ENCODE measurements around the gene ADAT1. TPM values are rescaled to one million over a fixed set of nuclear protein-coding genes. Genes with fewer than 3 reads are reported as not detected.
"Not testable (repeated sequence)": the region's sequence is repeated elsewhere in the genome, so short reads cannot be mapped to it uniquely, and the experiment has no call there.

Gene ADAT1
- total RNA-seq, 1 donor, result 52.5 TPM

DNA sequence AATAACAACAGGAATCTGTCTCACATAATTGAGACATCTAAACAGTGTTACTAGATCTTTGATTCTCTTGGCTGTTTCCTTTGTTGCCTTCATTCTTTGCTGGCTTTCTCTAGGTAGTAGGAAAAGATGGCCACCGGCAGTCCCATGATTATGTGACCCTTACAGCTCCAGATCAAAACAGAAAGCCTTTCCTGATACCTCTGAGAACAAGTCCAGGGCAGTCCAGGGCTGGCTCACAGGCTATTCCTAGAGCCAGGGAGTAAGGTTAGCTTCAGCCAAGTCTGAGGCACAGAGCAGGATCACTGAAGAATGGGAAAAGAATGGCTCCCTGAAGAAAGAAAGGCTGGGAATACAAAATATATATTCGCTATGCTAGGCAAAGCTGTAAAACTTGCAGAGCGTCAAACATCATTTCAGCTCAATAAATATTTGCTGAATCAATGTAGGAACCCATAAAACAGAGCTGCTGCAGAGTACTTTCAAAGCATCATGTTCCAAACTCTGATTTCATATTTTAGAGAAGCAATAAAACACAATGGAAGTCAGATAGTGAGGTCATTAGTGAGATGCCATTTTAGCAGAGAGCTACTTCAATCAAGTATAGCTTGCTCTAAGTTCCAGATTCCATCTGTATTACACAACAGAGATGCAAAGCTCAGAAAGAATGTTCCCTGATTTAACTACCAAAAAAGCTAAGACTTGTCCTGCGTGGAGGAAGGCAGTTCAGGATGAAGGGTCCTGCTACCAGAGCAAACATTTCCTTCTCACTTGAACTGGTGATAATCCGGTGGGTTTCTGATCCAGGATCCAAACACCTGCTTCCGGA is 23.4 kb downstream of the ADAT1 start:
- Histone ChIP-seq H3K4me3 (ENCODE audit: low read length) (no peak overlapping the region), H3K9me3 (ENCODE audit: low read depth, low read length) (peaks cover 6% of the 10 kb centered on the region), H3K4me1 (ENCODE audit: insufficient read depth, low read length) (no peaks in the 10 kb centered on the region), H3K27me3 (ENCODE audit: insufficient read depth, low read length) (no peaks in the 10 kb centered on the region)

GRCh38 chr16:75593825-75594820 is 29.0 kb downstream of the ADAT1 start:
- Histone ChIP-seq H3K27me3 (ENCODE audit: insufficient read depth, low read length) (no peaks in the 10 kb centered on the region), H3K4me1 (ENCODE audit: insufficient read depth, low read length) (peaks cover 8% of the 10 kb centered on the region), H3K4me3 (ENCODE audit: low read length) (no peak overlapping the region), H3K9me3 (ENCODE audit: low read depth, low read length) (no peaks in the 10 kb centered on the region)

DNA sequence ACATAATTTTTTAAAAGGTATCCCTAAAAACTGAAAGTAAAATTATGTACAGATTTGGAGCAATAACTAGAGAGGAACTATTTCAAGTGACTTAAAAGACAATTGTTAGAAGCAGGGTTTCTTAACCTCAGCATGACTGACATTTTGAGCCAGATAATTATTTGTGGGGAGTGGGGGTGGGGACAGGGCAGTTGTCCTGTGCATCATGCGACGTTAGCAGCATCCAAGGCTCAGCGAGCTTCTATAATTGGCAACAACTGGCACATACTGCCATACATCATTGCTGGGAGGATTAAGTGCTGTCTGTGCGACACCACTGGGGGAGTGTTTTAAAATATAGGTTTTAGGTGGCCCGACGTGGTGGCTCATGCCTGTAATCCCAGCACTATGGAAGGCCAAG is 29.8 kb downstream of the ADAT1 start:
- Histone ChIP-seq H3K9me3 (ENCODE audit: low read depth, low read length) (no peaks in the 10 kb centered on the region), H3K27me3 (ENCODE audit: insufficient read depth, low read length) (no peaks in the 10 kb centered on the region), H3K4me1 (ENCODE audit: insufficient read depth, low read length) (peaks cover 8% of the 10 kb centered on the region), H3K4me3 (ENCODE audit: low read length) (no peak overlapping the region)

DNA sequence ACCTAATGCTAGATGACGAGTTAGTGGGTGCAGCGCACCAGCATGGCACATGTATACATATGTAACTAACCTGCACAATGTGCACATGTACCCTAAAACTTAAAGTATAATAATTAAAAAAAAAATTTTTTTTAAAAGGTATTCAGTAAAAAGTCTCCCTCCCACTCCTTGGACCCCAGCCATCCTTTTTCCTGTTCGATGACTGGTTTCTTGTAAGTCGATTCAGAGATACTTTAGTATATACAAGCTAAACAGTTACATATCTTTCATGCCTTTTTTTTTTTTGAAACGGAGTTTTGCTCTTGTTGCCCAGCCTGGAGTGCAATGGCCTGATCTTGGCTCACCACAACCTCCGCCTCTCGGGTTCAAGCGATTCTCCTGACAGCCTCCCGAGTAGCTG is 31.2 kb downstream of the ADAT1 start:
- not testable (repeated sequence) for H3K4me3 ChIP-seq (ENCODE audit: low read length); H3K4me1 ChIP-seq (ENCODE audit: insufficient read depth, low read length); H3K27me3 ChIP-seq (ENCODE audit: insufficient read depth, low read length); H3K9me3 ChIP-seq (ENCODE audit: low read depth, low read length)

DNA sequence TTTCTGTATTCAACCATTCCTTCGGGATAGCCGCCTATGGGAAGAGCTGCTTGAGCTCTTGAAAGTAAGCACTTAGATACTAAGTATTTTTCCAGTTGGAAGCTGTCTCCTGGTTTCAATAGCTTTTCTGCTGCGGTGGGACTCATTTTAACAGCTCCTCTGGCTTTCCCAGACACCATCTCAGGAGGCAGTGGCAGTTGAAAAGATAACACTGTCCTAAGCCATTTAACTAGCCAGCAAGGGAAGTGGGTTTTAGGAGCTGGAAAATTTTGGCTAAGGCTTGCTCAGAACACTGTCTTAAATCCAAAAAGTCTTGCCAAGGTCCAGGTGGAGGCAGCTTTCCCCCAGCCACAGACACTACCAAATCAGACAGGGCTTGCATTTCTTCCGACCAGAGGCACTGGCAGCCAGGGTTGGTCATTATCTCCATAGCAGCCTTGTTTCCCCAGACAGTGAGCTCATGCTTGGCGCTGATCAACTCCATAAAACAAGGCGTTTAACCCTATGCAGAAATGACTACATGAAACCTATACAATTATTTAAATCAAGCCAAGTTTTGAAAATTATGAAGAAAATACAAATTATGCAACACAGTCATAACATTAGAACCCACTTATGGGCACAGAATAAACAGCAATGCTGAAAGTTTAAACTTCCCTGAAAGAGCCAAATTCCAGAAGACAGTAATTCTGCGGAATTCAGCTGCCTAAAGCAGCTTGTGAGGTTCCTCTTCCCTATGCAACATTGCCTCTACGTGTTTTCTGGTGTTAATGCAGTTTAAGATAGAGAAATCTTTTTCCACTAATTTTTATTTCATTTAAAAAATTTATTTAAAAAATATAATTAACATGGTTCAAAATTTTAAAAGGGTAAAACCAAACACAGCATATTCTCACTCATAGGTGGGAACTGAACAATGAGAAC is 31.9 kb downstream of the ADAT1 start:
- Histone ChIP-seq H3K9me3 (ENCODE audit: low read depth, low read length) (no peaks in the 10 kb centered on the region), H3K4me1 (ENCODE audit: insufficient read depth, low read length) (peaks cover 8% of the 10 kb centered on the region), H3K4me3 (ENCODE audit: low read length) (no peak overlapping the region), H3K27me3 (ENCODE audit: insufficient read depth, low read length) (no peaks in the 10 kb centered on the region)

DNA sequence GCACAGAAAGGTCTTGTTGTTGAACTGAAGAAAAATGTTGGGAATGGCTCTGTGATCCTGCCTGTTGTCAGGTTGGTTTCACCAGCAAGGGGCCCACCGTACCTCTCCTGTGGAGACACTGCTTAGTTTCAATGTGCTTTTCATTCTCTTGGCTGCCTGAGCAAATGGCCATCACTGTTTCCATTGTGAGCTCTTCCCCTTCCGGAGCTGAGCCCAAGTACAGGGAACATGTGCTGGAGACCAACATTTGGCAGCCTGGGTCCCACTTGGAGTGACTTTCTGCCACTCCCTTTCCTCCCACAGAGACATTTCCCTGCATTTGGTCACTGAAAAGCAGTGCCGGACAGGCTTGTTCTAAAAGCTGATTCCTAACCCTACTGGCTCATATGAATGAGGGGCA is 33.8 kb downstream of the ADAT1 start:
- no peaks in the 10 kb centered on the region for H3K27me3 ChIP-seq (ENCODE audit: insufficient read depth, low read length)

DNA sequence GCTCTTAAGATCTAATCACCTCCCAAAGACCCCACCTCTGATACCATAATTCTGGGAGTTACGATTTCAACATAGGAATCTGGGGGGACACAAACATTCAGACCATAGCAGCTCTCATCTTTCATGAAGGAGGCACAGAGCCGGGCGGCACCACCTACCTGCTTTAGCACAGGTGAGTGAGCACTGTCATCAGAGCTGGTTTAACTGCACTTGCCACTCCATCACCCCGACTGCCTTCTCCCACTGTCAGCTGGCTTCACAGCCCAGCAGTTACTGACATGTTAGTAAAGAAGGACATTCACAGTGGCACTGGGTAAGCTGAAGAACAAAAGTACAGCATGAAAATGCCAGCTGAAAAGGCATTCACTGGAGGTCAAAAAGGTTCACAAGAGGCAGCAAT is 34.4 kb downstream of the ADAT1 start:
- H3K4me1 ChIP-seq (ENCODE audit: insufficient read depth, low read length), result peaks cover 10% of the 10 kb centered on the region
- H3K4me3 ChIP-seq (ENCODE audit: low read length), result no peak overlapping the region
- H3K27me3 ChIP-seq (ENCODE audit: insufficient read depth, low read length), result no peaks in the 10 kb centered on the region
- H3K9me3 ChIP-seq (ENCODE audit: low read depth, low read length), result no peaks in the 10 kb centered on the region

More for the DNA sequence above, 33.8 kb downstream of the ADAT1 start:
- H3K4me3 ChIP-seq (ENCODE audit: low read length), result no peak overlapping the region
- H3K9me3 ChIP-seq (ENCODE audit: low read depth, low read length), result no peaks in the 10 kb centered on the region
- H3K4me1 ChIP-seq (ENCODE audit: insufficient read depth, low read length), result peaks cover 10% of the 10 kb centered on the region

- Histone ChIP-seq H3K4me1 (ENCODE audit: insufficient read depth, low read length) (peaks cover 11% of the 10 kb centered on the region), H3K4me3 (ENCODE audit: low read length) (no peak overlapping the region), H3K9me3 (ENCODE audit: low read depth, low read length) (no peaks in the 10 kb centered on the region), H3K27me3 (ENCODE audit: insufficient read depth, low read length) (no peaks in the 10 kb centered on the region)
Observed at GRCh38 chr16:75584108-75584507, 39.0 kb downstream of the ADAT1 start.

- Histone ChIP-seq H3K4me1 (ENCODE audit: insufficient read depth, low read length) (peaks cover 6% of the 10 kb centered on the region), H3K9me3 (ENCODE audit: low read depth, low read length) (no peaks in the 10 kb centered on the region), H3K4me3 (ENCODE audit: low read length) (no peak overlapping the region), H3K27me3 (ENCODE audit: insufficient read depth, low read length) (no peaks in the 10 kb centered on the region)
Observed at GRCh38 chr16:75579281-75579834, 43.7 kb downstream of the ADAT1 start.

DNA sequence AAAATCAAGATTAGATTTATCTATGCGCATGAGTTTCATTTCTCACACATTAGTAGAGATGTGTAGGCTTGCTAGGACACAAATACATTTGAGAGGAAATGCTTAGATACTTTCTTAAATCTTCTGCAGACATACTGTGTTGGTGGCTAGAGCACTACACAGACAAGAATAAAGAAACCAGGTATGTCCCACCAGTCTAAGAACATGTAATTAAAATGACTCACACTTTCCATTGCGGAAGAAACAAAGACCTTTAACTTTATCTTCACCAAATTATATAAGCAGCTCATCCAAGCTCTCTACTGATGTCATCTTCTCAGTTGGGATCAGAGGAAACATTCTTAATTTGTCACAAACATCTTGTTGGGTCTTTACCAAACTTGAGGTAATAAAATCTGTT is 44.4 kb downstream of the ADAT1 start:
- Histone ChIP-seq H3K27me3 (ENCODE audit: insufficient read depth, low read length) (no peaks in the 10 kb centered on the region), H3K4me1 (ENCODE audit: insufficient read depth, low read length) (peaks cover under 1% of the 10 kb centered on the region), H3K9me3 (ENCODE audit: low read depth, low read length) (no peaks in the 10 kb centered on the region), H3K4me3 (ENCODE audit: low read length) (no peak overlapping the region)

DNA sequence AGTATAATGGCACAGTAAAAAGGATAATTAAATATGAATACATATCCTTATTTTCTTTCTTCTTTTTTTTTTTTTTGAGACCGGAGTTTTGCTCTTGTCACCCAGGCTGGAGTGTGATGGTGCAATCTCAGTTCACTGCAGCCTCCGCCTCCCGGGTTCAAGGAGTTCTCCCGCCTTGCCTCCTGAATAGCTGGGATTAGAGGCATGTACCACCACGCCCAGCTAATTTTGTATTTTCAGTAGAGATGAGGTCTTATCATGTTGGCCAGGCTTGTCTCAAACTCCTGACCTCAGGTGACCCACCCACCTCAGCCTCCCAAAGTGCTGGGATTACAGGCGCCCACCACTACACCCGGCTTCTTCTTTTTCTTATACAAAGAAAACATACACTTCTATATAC is 44.9 kb downstream of the ADAT1 start:
- H3K9me3 ChIP-seq (ENCODE audit: low read depth, low read length), result no peaks in the 10 kb centered on the region
- H3K27me3 ChIP-seq (ENCODE audit: insufficient read depth, low read length), result no peaks in the 10 kb centered on the region
- H3K4me1 ChIP-seq (ENCODE audit: insufficient read depth, low read length), result peaks cover 4% of the 10 kb centered on the region
- H3K4me3 ChIP-seq (ENCODE audit: low read length), result no peak overlapping the region

DNA sequence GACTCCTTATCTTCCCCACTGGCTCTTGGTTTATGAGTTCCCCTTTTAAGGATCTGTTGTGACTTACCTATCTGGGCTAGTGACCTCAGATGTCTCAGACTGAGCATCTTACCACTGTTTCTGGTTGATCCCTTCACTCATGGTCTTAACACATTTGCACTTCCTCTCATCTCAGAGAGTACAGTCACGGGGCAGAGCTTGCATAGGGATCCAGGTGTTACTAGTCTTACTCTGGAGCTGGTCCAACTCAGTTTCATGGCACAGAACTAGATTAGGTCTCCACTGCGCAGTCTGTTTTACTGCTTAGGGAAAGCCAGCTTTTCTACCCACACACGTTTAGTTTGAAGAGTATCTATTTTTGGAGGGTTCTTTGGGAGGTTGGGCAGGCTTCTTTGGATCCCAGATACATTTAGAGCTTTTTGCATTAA is 46.7 kb downstream of the ADAT1 start:
- Histone ChIP-seq H3K9me3 (ENCODE audit: low read depth, low read length) (no peaks in the 10 kb centered on the region), H3K27me3 (ENCODE audit: insufficient read depth, low read length) (no peaks in the 10 kb centered on the region), H3K4me1 (ENCODE audit: insufficient read depth, low read length) (peaks cover 22% of the 10 kb centered on the region), H3K4me3 (ENCODE audit: low read length) (no peak overlapping the region)

- H3K4me1 ChIP-seq (ENCODE audit: insufficient read depth, low read length), result peaks cover 26% of the 10 kb centered on the region
- no peak overlapping the region for H3K4me3 ChIP-seq (ENCODE audit: low read length)
- H3K9me3 ChIP-seq (ENCODE audit: low read depth, low read length), result no peaks in the 10 kb centered on the region
- H3K27me3 ChIP-seq (ENCODE audit: insufficient read depth, low read length), result no peaks in the 10 kb centered on the region
Observed at GRCh38 chr16:75575958-75576357, 47.1 kb downstream of the ADAT1 start.

DNA sequence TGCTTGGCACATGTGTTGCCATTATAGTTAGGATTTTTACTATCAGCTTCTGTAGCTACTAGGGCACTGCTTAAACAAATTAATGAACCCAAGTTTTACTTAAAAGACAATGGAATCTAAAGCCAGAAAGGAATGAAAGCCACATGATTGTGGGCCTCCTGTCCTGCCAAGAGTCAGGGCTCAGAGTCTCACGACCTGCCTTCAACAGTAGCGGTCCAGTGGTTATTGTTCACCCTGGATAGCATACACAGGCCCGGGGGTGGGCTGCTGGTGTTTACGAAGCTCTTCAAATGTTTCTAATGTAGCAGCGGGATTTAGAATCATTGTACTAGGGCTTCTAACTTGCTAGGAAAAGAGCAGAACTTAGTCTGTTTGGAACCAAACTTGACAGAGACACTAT is 49.1 kb downstream of the ADAT1 start:
- H3K4me3 ChIP-seq (ENCODE audit: low read length), result no peak overlapping the region
- no peaks in the 10 kb centered on the region for H3K27me3 ChIP-seq (ENCODE audit: insufficient read depth, low read length)
- H3K9me3 ChIP-seq (ENCODE audit: low read depth, low read length), result no peaks in the 10 kb centered on the region
- H3K4me1 ChIP-seq (ENCODE audit: insufficient read depth, low read length), result peaks cover 46% of the 10 kb centered on the region

Data from mononuclear cell (primary cell).